H1 (cell line): Measurements from ENCODE around the gene MBTPS1. TPM values are rescaled to one million over a fixed set of nuclear protein-coding genes. Genes with fewer than 3 reads are reported as not detected.

Experiments used
- CHD1 ChIP-seq: IDR thresholded peaks from 2 replicates; pipeline ENCODE4 v1.6.1; 2012; ENCODE audit warnings: low read depth, low read length, improper control_type of control experiment
- HDAC2 ChIP-seq, 2 experiments: fragments of 300-600 bp in 1 of 2; sonication (generic) in 1 of 2; IDR thresholded peaks; 2 replicates each; pipeline ENCODE4 v1.6.1; 2011 to 2012; ENCODE audit warnings: low read depth in 2 of 2, low read length in 2 of 2, mild to moderate bottlenecking in 2 of 2, moderate library complexity in 2 of 2, borderline replicate concordance in 1 of 2, inconsistent platforms in 1 of 2
- NANOG ChIP-seq: IDR thresholded peaks from 2 replicates; pipeline ENCODE4 v1.6.1; 2011; ENCODE audit warnings: low read length, low read depth, mild to moderate bottlenecking, inconsistent platforms; ENCODE audit not compliant: insufficient read depth, poor library complexity, severe bottlenecking
- RAD21 ChIP-seq, 2 experiments: IDR thresholded peaks in 1 of 2; conservative IDR thresholded peaks in 1 of 2; 2 replicates each; pipeline ENCODE4 v1.6.1; 2011; ENCODE audit warnings: low read depth in 2 of 2, low read length in 2 of 2, improper control_type of control experiment in 1 of 2, inconsistent platforms in 1 of 2, mild to moderate bottlenecking in 1 of 2, moderate library complexity in 1 of 2
- SIN3A ChIP-seq, 2 experiments: IDR thresholded peaks in 1 of 2; conservative IDR thresholded peaks in 1 of 2; 2 replicates each; pipeline ENCODE4 v1.6.1; 2011 to 2012; ENCODE audit warnings: low read length in 2 of 2, improper control_type of control experiment in 1 of 2, low read depth in 1 of 2, mild to moderate bottlenecking in 1 of 2
- SUZ12 ChIP-seq: fragments of 200-600 bp; sonication (generic); IDR thresholded peaks from 2 replicates; pipeline ENCODE4 v1.6.1; 2012; ENCODE audit warnings: mild to moderate bottlenecking, inconsistent platforms, low read length, moderate library complexity, mixed read lengths
- ZNF274 ChIP-seq: IDR thresholded peaks from 2 replicates; pipeline ENCODE4 v1.7.0; 2012; ENCODE audit warnings: low read length, borderline replicate concordance; ENCODE audit errors: extremely low read depth
- polyA plus RNA-seq, 7 experiments: library from polyadenylated mRNA; depleted of rRNA in 3 of 7; stranded (reverse) in 5 of 7; unstranded in 2 of 7; fragments of >200 nt in 5 of 7; fragments of 200-250 nt in 2 of 7; gene quantifications; 1 replicate in 5 of 7; 2 replicates in 1 of 7; 4 replicates in 1 of 7; pipeline versions ENCODE4 v1.2.1 to v1.2.3, GENCODE V29; 2011 to 2013; ENCODE audit warnings: missing spikeins in 2 of 7, mixed read lengths in 2 of 7
- total RNA-seq: library from RNA; stranded (reverse); fragmentation: NEBNext Ultra II Directional; extraction: Animal tissue kit (Norgen Biotek cat#: 25700); gene quantifications from 2 replicates; pipeline ENCODE4 v1.2.1, GENCODE V29; 2021

The MBTPS1 gene
- total and polyA plus RNA-seq, 2 of the 8 experiments (the other 6 are each of a cell fraction or from before 2014, with no cell fraction given) = 30.6 to 53.3 TPM

- no peak for TF ChIP-seq SIN3A (conservative IDR thresholded peaks at IDR 0.05 in 1 of 2, IDR thresholded peaks at IDR 0.05 in 1 of 2; ENCODE audit: low read depth in 1 of 2, low read length in 2 of 2)
- no peak for TF ChIP-seq HDAC2 (IDR thresholded peaks at IDR 0.05; ENCODE audit: borderline replicate concordance in 1 of 2, low read depth in 2 of 2, low read length in 2 of 2)
- TF ChIP-seq NANOG = no peak
- TF ChIP-seq RAD21 (IDR thresholded peaks at IDR 0.05 in 1 of 2, conservative IDR thresholded peaks at IDR 0.05 in 1 of 2; ENCODE audit: low read depth in 2 of 2, low read length in 2 of 2) = no peak
- no peak for TF ChIP-seq ZNF274
- TF ChIP-seq SUZ12 = no peak
- no peak for TF ChIP-seq CHD1
These were observed 35.2 kb downstream of the MBTPS1 start (continued) for GRCh38 chr16:84081446-84081989.
